HG03460 (cell line): ENCODE measurements around the gene ZNF362.
"Not testable (repeated sequence)": the region's sequence is repeated elsewhere in the genome, so short reads cannot be mapped to it uniquely, and the experiment has no call there.

ENCODE experiments used
- ATAC-seq: cut with Tn5 transposase; IDR thresholded peaks from one replicate; pipeline ENCODE4 v1.9.1; 2021; ENCODE audit not compliant: unreplicated experiment

Gene ZNF362

GRCh38 chr1:33302325-33302724, 46.0 kb downstream of the ZNF362 start:
- no peak for ATAC-seq

- no peak for ATAC-seq
Measured at GRCh38 chr1:33305016-33305415, 48.7 kb downstream of the ZNF362 start.

DNA sequence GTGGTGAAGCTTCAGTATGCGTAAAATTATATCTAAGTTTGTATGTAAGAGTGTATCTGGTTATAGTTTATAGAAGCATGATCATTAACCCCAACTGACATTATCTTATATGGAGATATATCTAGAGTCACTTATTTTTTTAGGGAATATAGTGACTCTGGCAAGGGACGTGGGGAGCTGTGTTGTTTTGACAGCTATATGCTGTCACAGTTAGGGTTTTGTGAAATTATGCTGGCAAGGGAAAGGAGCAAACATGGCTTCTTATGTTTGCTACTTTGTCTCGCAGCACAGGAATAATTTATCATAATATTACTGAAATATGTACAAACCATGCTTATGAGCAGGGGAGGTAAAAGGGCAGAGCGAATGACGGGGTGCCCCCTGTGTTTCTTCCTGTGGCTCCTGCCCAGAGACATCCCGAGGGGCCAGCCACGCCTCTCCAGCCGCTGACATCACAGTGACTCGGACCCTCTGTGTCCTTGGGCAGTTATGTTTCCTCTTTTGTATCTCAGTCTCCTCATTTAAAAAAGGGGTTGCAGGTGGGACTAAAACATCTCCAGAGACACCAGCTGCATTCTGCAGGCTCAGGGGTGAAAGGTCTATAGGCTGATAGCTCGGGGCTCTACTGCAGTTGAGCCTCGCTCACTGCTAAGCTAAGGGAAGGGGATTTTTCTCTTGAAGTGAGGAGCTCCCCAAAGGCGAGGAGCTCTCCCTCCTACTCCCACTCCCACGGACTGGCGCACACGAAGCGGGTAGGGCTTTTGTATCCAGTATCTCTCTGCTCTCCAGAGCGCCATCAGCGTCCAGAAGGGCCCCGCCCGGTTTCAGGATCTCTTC, 49.7 kb downstream of the ZNF362 start:
- ATAC-seq, result no peak

GRCh38 chr1:33306653-33307493, 50.6 kb downstream of the ZNF362 start:
- ATAC-seq, result no peak

- ATAC-seq, result no peak
Measured at GRCh38 chr1:33307494-33307864, 51.2 kb downstream of the ZNF362 start.

- ATAC-seq, result not testable (repeated sequence)
Measured at GRCh38 chr1:33309351-33309750, 53.1 kb downstream of the ZNF362 start.

- ATAC-seq, result no peak
Measured at GRCh38 chr1:33310702-33311101, 54.4 kb downstream of the ZNF362 start.

DNA sequence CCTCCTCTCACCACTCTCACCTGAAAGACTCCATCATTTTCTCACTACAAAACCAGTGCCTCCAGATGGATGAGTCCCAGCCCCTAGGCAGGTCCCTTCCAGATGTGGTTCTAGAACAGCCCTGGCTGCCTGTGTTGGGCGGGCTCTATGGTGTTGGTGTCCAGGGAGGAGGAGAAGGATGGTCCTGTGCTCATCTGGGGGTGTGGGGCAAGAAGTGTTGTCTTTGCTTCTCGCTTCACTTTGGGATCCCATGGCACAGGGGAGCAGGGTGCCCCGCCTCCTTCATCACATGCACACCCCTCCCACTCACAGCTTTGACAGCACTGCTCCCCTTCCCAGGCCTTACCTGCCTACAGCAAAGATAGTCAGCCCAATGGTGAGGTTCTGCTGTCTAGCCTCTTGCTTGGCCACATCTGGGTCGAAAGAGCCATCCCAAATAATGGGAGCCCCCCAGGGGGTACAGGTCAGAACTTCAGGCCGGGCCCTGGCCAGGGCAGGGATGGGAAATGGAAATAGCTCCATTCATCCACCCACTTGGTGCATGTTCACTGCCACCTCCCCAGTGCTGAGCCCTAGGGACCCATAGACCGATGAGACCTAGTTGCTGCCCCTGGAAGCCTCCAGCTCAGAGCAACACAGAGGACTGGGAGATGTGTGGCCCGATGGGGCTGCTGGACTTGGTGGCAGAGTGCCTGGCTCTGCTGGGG, 55.6 kb downstream of the ZNF362 start:
- ATAC-seq, result no peak

- ATAC-seq, result no peak
Measured at GRCh38 chr1:33312413-33312749, 56.1 kb downstream of the ZNF362 start.

GRCh38 chr1:33314416-33314815, 58.1 kb downstream of the ZNF362 start:
- ATAC-seq, result no peak

DNA sequence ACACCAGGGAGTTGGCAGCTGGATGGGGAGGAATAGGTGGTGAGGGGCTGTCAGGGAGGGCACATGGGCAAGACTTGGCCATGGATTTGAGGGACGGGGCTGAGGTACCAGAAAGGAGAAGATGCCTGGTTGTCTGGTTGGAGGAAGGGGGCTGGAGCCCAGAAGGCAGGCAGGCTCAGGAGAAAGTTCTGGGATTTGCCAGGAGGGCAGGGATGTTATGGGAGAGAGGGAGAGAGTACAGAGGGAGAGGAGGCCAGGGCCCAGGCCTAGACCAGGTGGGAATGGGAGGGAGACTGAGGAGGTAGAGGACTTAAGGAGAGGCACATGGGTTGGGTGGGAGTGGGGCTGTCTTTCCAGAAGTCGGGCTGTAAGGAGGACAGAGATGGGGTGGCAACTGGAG, 60.3 kb downstream of the ZNF362 start:
- ATAC-seq, result no peak

DNA sequence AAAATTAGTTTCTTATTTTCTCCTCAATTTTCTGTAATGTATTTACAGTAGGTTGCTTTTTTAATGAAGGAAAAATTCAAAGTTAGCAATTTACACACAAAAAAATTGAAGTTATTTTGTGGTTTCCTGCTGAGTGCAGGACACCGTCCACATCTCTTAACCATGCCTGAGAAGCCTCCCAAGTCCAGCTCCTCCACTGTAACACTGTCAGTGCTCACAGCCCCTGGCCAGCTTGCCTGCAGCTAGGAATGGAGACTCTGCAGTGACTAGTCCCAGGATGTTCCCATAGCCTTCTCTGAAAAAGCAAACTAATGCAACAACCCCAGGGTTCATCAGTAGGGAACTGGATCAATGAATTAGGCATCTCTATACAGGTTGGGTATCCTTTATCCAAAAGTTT, 61.1 kb downstream of the ZNF362 start:
- no peak for ATAC-seq

DNA sequence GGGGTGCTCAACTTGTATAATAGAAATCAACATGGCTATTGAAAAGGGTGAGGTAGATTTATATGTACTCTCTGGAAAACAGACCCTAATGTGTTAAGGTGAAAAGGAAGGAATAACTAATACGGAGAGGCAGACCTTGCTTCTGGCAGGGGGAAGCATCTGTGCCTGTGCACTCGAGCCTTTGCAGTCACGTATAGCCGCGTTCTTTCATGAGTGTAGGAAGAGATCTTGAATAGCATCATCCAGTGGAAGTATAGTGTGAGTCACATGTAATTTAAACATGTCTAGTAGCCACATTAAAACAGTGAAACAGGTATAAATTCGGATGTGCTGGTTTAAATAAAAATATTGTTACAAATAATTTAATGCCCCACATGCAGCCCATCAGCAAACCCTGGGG, 61.7 kb downstream of the ZNF362 start:
- no peak for ATAC-seq

DNA sequence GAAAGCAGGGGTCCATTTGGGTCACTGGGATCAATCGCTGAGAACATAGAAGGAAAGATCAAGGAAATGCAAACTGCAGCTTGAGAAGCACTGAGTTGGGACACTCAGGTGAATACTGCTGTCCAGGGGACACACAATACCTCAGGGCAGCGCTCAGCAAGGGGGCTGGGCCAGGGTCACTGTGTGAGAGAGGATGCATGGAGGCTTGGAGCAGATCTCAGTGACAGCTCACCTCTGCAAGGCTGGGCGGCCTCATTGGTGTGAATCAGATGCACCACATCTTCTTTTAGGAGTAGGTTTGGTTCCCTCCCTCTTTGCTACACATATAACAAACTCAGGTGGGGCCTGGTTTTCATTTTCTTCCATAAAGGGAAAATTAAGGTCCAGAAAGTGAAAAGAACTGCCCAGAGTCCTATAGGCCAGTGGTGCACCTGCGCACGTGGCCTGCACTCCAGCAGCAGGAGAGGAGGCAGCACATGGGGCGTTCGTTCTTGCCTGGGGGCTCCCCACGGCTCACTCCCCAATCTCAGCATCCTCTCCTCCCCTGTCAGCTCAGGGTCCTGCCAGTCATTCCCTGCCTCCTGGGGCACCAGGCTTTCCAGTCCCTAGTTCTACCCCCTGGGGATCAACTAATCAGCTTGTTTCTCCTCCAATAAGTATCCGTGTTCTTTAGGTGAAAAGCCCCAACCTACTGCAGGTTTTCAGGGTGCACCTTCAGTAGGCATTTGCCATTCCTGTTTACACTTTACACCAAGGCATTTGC, 63.1 kb downstream of the ZNF362 start:
- ATAC-seq, result no peak

DNA sequence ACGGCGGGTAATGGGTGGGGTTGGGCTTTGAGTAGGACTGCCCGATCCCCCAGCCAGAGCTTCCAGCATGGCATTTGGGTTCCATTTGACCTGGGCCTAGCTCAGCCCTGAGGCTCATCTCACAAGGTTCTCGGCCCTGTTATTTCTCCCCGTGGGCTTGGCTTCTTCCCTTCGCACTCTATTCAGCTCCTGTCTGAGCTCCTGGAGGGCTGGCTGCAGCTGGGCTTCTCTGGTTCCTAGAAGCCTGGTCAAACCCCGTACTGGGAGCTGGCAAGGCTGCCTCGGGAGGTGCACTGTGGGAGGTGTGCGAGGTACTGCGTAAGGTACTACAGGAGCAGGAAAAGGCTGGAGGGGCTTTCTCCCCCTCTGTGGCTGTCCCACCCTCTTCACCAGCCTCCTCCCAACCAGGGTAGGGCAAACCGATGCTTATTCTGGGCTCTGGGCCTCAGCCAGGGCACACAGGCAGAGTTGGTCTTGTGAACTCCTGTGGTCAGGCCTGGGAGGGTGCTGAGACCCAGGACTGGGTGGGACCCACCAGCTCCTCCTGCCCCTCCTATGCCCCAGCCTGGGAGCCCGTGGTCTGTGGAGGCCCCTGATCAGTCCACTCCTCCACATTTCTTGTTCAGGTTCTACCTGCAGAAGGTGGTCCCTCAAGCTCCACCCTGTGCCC, 63.8 kb downstream of the ZNF362 start:
- ATAC-seq, result no peak

DNA sequence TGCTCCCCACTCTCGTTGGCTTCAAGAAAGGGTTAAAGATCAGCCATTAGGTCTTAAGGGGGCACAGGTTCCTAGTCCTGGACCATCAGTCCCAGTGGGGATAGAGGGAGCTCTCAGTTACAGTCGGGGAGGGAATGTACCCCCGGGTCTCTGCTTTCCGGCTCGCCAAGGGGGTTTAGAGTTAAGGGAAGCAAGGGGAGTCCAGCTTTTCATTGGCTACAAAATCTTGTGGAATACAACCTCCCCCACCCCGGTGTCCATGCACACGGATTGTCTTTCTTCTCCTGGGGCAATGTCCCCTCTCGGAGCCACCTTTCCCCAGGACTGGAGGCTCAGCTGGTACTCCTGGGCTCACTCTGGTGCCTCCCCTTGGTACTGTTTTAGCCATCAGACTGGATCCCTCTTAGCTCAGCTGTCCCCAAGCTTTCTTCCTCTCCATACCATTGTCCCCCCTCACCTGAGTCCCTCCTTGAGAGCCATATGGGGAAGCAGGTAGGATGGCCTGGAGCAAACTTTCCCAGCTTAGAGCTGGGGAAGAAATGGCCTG, 64.4 kb downstream of the ZNF362 start, which contains the start of gene A3GALT2:
Gene A3GALT2, minus strand, starts transcription at position 480 of the 547 bp plus-strand sequence. Its CDS starts 0 bp downstream, at position 480.
- no peak for ATAC-seq

GRCh38 chr1:33321178-33321577, 64.9 kb downstream of the ZNF362 start:
- no peak for ATAC-seq

DNA sequence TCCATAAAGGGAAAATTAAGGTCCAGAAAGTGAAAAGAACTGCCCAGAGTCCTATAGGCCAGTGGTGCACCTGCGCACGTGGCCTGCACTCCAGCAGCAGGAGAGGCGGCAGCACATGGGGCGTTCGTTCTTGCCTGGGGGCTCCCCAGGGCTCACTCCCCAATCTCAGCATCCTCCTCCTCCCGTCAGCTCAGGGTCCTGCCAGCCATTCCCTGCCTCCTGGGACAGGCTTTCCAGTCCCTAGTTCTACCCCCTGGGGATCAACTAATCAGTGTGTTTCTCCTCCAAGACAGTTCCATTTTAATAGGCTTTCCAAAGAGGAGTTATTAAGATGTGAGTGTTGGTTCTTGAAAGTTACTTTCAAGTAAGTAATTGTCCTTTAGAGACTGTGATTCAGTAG, 65.8 kb downstream of the ZNF362 start:
- no peak for ATAC-seq

DNA sequence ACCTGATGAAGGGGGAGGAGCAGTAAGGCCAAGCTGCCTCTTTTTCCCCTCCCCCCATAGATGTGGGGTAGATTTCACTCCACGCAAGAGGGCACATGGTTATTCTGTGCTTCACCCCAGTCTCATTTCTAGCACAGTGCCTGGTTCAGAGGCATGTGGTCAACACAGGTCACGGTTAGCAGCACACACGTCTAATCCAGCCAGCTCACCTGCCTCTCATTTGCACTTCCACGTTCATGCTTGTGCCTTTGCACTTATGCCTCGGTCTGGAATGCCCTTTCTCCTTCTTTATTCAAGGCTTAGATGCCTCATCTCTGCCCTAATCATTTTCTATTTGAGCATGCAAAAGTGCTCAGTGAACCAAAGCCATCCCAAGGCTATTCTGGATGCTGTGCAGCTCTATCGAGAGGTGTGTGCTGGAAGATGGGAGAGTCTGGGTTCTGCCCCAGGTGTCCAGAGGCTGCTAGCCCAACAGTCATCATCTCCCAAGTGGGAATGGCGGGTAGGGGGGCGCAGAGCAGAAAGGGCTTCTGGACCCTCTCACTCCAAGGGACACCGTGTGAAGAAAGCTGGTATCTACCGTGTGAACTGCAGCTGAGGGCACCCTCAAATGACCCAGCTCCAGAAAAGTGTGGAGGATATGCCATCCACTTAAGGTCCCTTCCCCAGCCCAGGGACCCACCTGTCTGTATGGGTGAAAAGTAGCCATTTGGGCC, 66.7 kb downstream of the ZNF362 start:
- no peak for ATAC-seq
